OCI-LY7 (cell line): ENCODE measurements around the gene PIMREG. TPM values are rescaled to one million over a fixed set of nuclear protein-coding genes. Genes with fewer than 3 reads are reported as not detected.

ENCODE experiments used
- total RNA-seq, 2 experiments: library from RNA; depleted of rRNA in 1 of 2; stranded (reverse); fragments of >200 nt in 1 of 2; shearing (Covaris generic) in 1 of 2; gene quantifications; 2 replicates each; pipeline ENCODE4 v1.2.3, GENCODE V29; 2014 to 2022

The PIMREG gene
- total RNA-seq, 2 experiments from 2014 or later, result 22.7 to 39.4 TPM

Other genes starting within 250 kb of the PIMREG start
- gene AIPL1, start 9.3 kb upstream of the PIMREG start, total RNA-seq (2014; rRNA removed; shearing (Covaris generic)), result not detected in 2 replicates
- not detected in 2 replicates for gene AIPL1, start 9.3 kb upstream of the PIMREG start, total RNA-seq (2022)
- gene PITPNM3, start 112.1 kb downstream of the PIMREG start, total RNA-seq (2014; rRNA removed; shearing (Covaris generic)), result 0.76 and 1.2 TPM in 2 replicates
- gene PITPNM3, start 112.1 kb downstream of the PIMREG start, total RNA-seq (2022), result 1.2 and 1.6 TPM in 2 replicates
- gene KIAA0753, start 196.3 kb downstream of the PIMREG start, total RNA-seq (2014; rRNA removed; shearing (Covaris generic)), result 18.9 and 20.8 TPM in 2 replicates
- 26.0 and 29.8 TPM in 2 replicates for gene KIAA0753, start 196.3 kb downstream of the PIMREG start, total RNA-seq (2022)
- gene TXNDC17, start 196.6 kb downstream of the PIMREG start, total RNA-seq (2014; rRNA removed; shearing (Covaris generic)), result 52.8 and 63.7 TPM in 2 replicates
- gene TXNDC17, start 196.6 kb downstream of the PIMREG start, total RNA-seq (2022), result 63.5 and 81.4 TPM in 2 replicates
- 11.6 and 14.6 TPM in 2 replicates for gene MED31, start 207.2 kb downstream of the PIMREG start, total RNA-seq (2014; rRNA removed; shearing (Covaris generic))
- gene MED31, start 207.2 kb downstream of the PIMREG start, total RNA-seq (2022), result 21.7 and 25.2 TPM in 2 replicates
- gene C17orf100, start 207.3 kb downstream of the PIMREG start, total RNA-seq (2014; rRNA removed; shearing (Covaris generic)), result 1.3 and 2.4 TPM in 2 replicates
- 5.2 and 5.6 TPM in 2 replicates for gene C17orf100, start 207.3 kb downstream of the PIMREG start, total RNA-seq (2022)